Gastroesophageal sphincter (tissue), 4 donors: ENCODE results near the gene KIF26A. TPM values are rescaled to one million over a fixed set of nuclear protein-coding genes. Genes with fewer than 3 reads are reported as not detected.

ENCODE experiments used
- ATAC-seq: fragments of 150-250 bp; one replicate; pipeline ENCODE4 v1.9.1; 2016; ENCODE audit warnings: mild to moderate bottlenecking, moderate library complexity
- H3K27ac ChIP-seq, 4 donors: fragments of 200-600 bp; sonication (generic) in 3 of 4; 1 replicate in 3 of 4; 2 replicates in 1 of 4; pipeline ENCODE4 v1.5.1; 2016 to 2019
- H3K27me3 ChIP-seq: fragments of 200-600 bp; sonication (generic); one replicate; pipeline ENCODE4 v1.5.1; 2019
- H3K36me3 ChIP-seq, 2 donors: fragments of 200-600 bp; sonication (generic); one replicate each; pipeline ENCODE4 v1.5.1; 2019; ENCODE audit warnings: control low read depth in 1 of 2
- H3K4me1 ChIP-seq, 3 donors: fragments of 200-600 bp; sonication (generic); 1 replicate in 2 of 3; 2 replicates in 1 of 3; pipeline ENCODE4 v1.5.1; 2016 to 2019; ENCODE audit warnings: control low read depth in 2 of 3
- H3K4me3 ChIP-seq, 2 donors: fragments of 200-600 bp; sonication (generic); one replicate each; pipeline ENCODE4 v1.5.1; 2019; ENCODE audit warnings: mild to moderate bottlenecking in 1 of 2, moderate library complexity in 1 of 2
- H3K9me3 ChIP-seq, 3 donors: fragments of 200-600 bp; sonication (generic); one replicate each; pipeline ENCODE4 v1.5.1; 2017 to 2019; ENCODE audit warnings: control low read depth in 2 of 3
- EP300 ChIP-seq: sonication (generic); formaldehyde crosslinking; IDR thresholded peaks from one replicate; pipeline ENCODE4 v1.6.1; 2017; ENCODE audit warnings: antibody characterized with exemption, mild to moderate bottlenecking
- POLR2A ChIP-seq, 2 donors: fragments of 450-650 bp; IDR thresholded peaks; one replicate each; pipeline ENCODE4 v1.6.1; 2017; ENCODE audit warnings: antibody characterized with exemption in 2 of 2, mild to moderate bottlenecking in 2 of 2, moderate library complexity in 1 of 2
- POLR2AphosphoS5 ChIP-seq: sonication (generic); formaldehyde crosslinking; IDR thresholded peaks from one replicate; pipeline ENCODE4 v1.6.1; 2017; ENCODE audit warnings: antibody characterized with exemption
- WGBS, 2 donors: methylation state at CpG; one replicate each; pipeline ENCODE4 v1.1.5; 2018; ENCODE audit warnings: low coverage in 1 of 2; 5-methylcytosine and 5-hydroxymethylcytosine counted together
- total RNA-seq, 4 donors: library from RNA; depleted of rRNA; stranded (reverse); fragments of >200 nt; gene quantifications; one replicate each; pipeline ENCODE4 v1.1.0, GENCODE V29; 2016
- TF ChIP-seq, protein P1 (sequence below), 4 experiments: fragments of 200-600 bp in 2 of 4; fragments of 450-650 bp in 2 of 4; sonication (generic) in 1 of 4; IDR thresholded peaks; one replicate each; pipeline ENCODE4 v1.5.1; 2017 to 2019; ENCODE audit warnings: antibody characterized with exemption in 4 of 4, mild to moderate bottlenecking in 2 of 4, moderate library complexity in 2 of 4

The KIF26A gene
- total RNA-seq, 4 donors from 2014 or later, result 2.2 to 6.9 (median 2.9) TPM

GRCh38 chr14:104171895-104172294 is 33.5 kb downstream of the KIF26A start:
- Histone ChIP-seq H3K27me3 (peaks cover 47% of the 10 kb centered on the region), H3K27ac (no peak overlapping the region), H3K36me3 (peaks cover 0 to 8% of the 10 kb centered on the region in 2 donors), H3K4me3 (no peak overlapping the region), H3K4me1 (no peaks in the 10 kb centered on the region), H3K9me3 (no peaks in the 10 kb centered on the region)
- ATAC-seq, result no peak
- TF ChIP-seq, protein P1, sequence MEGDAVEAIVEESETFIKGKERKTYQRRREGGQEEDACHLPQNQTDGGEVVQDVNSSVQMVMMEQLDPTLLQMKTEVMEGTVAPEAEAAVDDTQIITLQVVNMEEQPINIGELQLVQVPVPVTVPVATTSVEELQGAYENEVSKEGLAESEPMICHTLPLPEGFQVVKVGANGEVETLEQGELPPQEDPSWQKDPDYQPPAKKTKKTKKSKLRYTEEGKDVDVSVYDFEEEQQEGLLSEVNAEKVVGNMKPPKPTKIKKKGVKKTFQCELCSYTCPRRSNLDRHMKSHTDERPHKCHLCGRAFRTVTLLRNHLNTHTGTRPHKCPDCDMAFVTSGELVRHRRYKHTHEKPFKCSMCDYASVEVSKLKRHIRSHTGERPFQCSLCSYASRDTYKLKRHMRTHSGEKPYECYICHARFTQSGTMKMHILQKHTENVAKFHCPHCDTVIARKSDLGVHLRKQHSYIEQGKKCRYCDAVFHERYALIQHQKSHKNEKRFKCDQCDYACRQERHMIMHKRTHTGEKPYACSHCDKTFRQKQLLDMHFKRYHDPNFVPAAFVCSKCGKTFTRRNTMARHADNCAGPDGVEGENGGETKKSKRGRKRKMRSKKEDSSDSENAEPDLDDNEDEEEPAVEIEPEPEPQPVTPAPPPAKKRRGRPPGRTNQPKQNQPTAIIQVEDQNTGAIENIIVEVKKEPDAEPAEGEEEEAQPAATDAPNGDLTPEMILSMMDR (IDR thresholded peaks at IDR 0.05), result no peak
- TF ChIP-seq EP300 (no peak), POLR2AphosphoS5 (no peak), POLR2A (IDR thresholded peaks at IDR 0.05) (no peak)
- 55% methylated on average over 4 of the region's 33 CpGs; no CpG with 5 or more reads in 1 of the 2 donors for whole genome bisulfite sequencing, 2 donors

GRCh38 chr14:104172349-104172748 is 34.0 kb downstream of the KIF26A start:
- H3K27me3 ChIP-seq, result peaks cover 43% of the 10 kb centered on the region
- TF ChIP-seq POLR2AphosphoS5, result no peak
- TF ChIP-seq, protein P1 (IDR thresholded peaks at IDR 0.05), result no peak
- no peak for TF ChIP-seq POLR2A (IDR thresholded peaks at IDR 0.05)
- TF ChIP-seq EP300, result no peak
- no peaks in the 10 kb centered on the region for H3K9me3 ChIP-seq
- 100% methylated on average over 5 of the region's 13 CpGs; no CpG with 5 or more reads in 1 of the 2 donors for WGBS, 2 donors
- no peak overlapping the region for H3K4me3 ChIP-seq
- H3K27ac ChIP-seq, result no peak overlapping the region
- ATAC-seq, result no peak
- peaks cover 0 to 8% of the 10 kb centered on the region in 2 donors for H3K36me3 ChIP-seq
- H3K4me1 ChIP-seq, result no peaks in the 10 kb centered on the region

DNA sequence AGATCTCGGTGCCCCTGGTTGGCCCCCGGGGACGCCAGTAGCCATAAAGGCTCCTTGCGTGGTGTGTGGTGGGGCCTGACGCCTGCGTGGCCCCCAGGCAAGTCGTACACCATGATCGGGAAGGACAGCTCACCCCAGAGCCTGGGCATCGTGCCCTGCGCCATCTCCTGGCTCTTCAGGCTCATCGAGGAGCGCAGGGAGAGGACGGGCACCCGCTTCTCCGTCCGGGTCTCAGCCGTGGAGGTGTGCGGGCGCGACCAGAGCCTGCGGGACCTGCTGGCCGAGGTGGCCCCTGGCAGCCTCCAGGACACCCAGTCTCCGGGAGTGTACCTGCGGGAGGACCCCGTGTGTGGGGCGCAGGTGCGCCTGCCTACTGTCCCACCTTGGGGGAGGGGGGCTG is 34.5 kb downstream of the KIF26A start:
- TF ChIP-seq EP300 (no peak), POLR2A (IDR thresholded peaks at IDR 0.05) (no peak)
- TF ChIP-seq, protein P1 (IDR thresholded peaks at IDR 0.05), result no peak
- no peak overlapping the region for H3K27ac ChIP-seq
- peaks cover 0 to 8% of the 10 kb centered on the region in 2 donors for H3K36me3 ChIP-seq
- H3K4me3 ChIP-seq, result no peak overlapping the region
- peaks cover 38% of the 10 kb centered on the region for H3K27me3 ChIP-seq
- H3K9me3 ChIP-seq, result no peaks in the 10 kb centered on the region
- H3K4me1 ChIP-seq, result no peaks in the 10 kb centered on the region
- ATAC-seq, result no peak
- WGBS, 2 donors, result 90% methylated on average over 3 of the region's 27 CpGs; no CpG with 5 or more reads in 1 of the 2 donors

- H3K4me1 ChIP-seq, result no peaks in the 10 kb centered on the region
- peaks cover 35% of the 10 kb centered on the region for H3K27me3 ChIP-seq
- WGBS, 2 donors, result no CpG with 5 or more reads among the region's 22 CpGs
- no peak for ATAC-seq
- H3K4me3 ChIP-seq, result no peak overlapping the region
- TF ChIP-seq, protein P1 (IDR thresholded peaks at IDR 0.05), result no peak
- TF ChIP-seq POLR2A (IDR thresholded peaks at IDR 0.05), result no peak
- TF ChIP-seq POLR2AphosphoS5, result no peak
- TF ChIP-seq EP300, result no peak
- no peak overlapping the region for H3K27ac ChIP-seq
- H3K9me3 ChIP-seq, result no peaks in the 10 kb centered on the region
- H3K36me3 ChIP-seq, result peaks cover 0 to 8% of the 10 kb centered on the region in 2 donors
Measured at GRCh38 chr14:104174051-104174450, 35.7 kb downstream of the KIF26A start.

- no peaks in the 10 kb centered on the region for H3K4me1 ChIP-seq
- no peak overlapping the region for H3K4me3 ChIP-seq
- H3K9me3 ChIP-seq, result no peaks in the 10 kb centered on the region
- peaks cover 0 to 8% of the 10 kb centered on the region in 2 donors for H3K36me3 ChIP-seq
- 92% methylated on average over 5 of the region's 35 CpGs; no CpG with 5 or more reads in 1 of the 2 donors for WGBS, 2 donors
- H3K27me3 ChIP-seq, result peaks cover 34% of the 10 kb centered on the region
- ATAC-seq, result no peak
- TF ChIP-seq EP300, result no peak
- TF ChIP-seq POLR2A (IDR thresholded peaks at IDR 0.05), result no peak
- TF ChIP-seq POLR2AphosphoS5, result no peak
- TF ChIP-seq, protein P1 (IDR thresholded peaks at IDR 0.05), result no peak
- H3K27ac ChIP-seq, result no peak overlapping the region
Measured at GRCh38 chr14:104175041-104175440, 36.7 kb downstream of the KIF26A start.
